Esophagus (tissue), 2 donors: Measurements from ENCODE around the gene VEGFA. TPM values are rescaled to one million over a fixed set of nuclear protein-coding genes. Genes with fewer than 3 reads are reported as not detected.

Experiments used
- H3K27ac ChIP-seq, 2 donors: one replicate each; pipeline ENCODE4 v1.5.1; 2013; ENCODE audit warnings: low read depth in 2 of 2, mild to moderate bottlenecking in 2 of 2, inconsistent platforms in 1 of 2, low read length in 1 of 2, moderate library complexity in 1 of 2
- H3K27me3 ChIP-seq, 2 donors: one replicate each; pipeline ENCODE4 v1.6.1; 2013; ENCODE audit warnings: low read length in 2 of 2, control low read depth in 1 of 2, mild to moderate bottlenecking in 1 of 2; ENCODE audit not compliant: insufficient read depth in 2 of 2, control insufficient read depth in 1 of 2
- H3K36me3 ChIP-seq, 2 donors: one replicate each; pipeline ENCODE4 v1.6.1; 2013; ENCODE audit warnings: low read length in 1 of 2; ENCODE audit not compliant: control insufficient read depth in 2 of 2, insufficient read depth in 2 of 2
- H3K4me1 ChIP-seq, 2 donors: one replicate each; pipeline ENCODE4 v1.6.1; 2013; ENCODE audit warnings: low read length in 1 of 2; ENCODE audit not compliant: control insufficient read depth in 2 of 2, insufficient read depth in 2 of 2
- H3K4me3 ChIP-seq, 2 donors: one replicate each; pipeline ENCODE4 v1.5.1; 2013; ENCODE audit warnings: low read length in 2 of 2, mild to moderate bottlenecking in 2 of 2, low read depth in 1 of 2, moderate library complexity in 1 of 2
- H3K9me3 ChIP-seq, 2 donors: one replicate each; pipeline ENCODE4 v1.6.1; 2013; ENCODE audit warnings: mild to moderate bottlenecking in 2 of 2, low read depth in 1 of 2, low read length in 1 of 2, moderate library complexity in 1 of 2; ENCODE audit not compliant: control insufficient read depth in 2 of 2, insufficient read depth in 1 of 2
- WGBS, 2 donors: extraction: QIAGEN DNeasy Blood & Tissue Kit; methylation state at CpG; one replicate each; pipeline ENCODE4 v1.1.7; 2013; 5-methylcytosine and 5-hydroxymethylcytosine counted together
- polyA plus RNA-seq, 2 donors: library from polyadenylated mRNA; stranded (reverse); fragments of 200-250 nt; gene quantifications; one replicate each; pipeline ENCODE4 v1.2.3, GENCODE V29; 2013
- donor health status: healthy with polysubstance abuse.
- donor health status: Bipolar disorder and iron deficiency.

Gene VEGFA
- polyA plus RNA-seq, 2 donors: 87.8 to 157 TPM

- Histone ChIP-seq H3K9me3 (no peaks in the 10 kb centered on the region), H3K27me3 (no peaks in the 10 kb centered on the region), H3K4me3 (no peak overlapping the region), H3K4me1 (no peaks in the 10 kb centered on the region), H3K27ac (no peak overlapping the region), H3K36me3 (no peaks in the 10 kb centered on the region)
- 78 to 82% methylated on average over 5 of the region's 5 CpGs for WGBS, 2 donors
Observed at GRCh38 chr6:43743682-43744381, 26.2 kb upstream of the VEGFA start.

GRCh38 chr6:43744491-43744890 is 25.5 kb upstream of the VEGFA start:
- Histone ChIP-seq H3K36me3 (no peaks in the 10 kb centered on the region), H3K4me1 (no peaks in the 10 kb centered on the region), H3K27ac (no peak overlapping the region), H3K27me3 (no peaks in the 10 kb centered on the region), H3K9me3 (no peaks in the 10 kb centered on the region), H3K4me3 (no peak overlapping the region)
- 91 to 92% methylated on average over 8 of the region's 8 CpGs for WGBS, 2 donors

GRCh38 chr6:43744931-43745727 is 24.9 kb upstream of the VEGFA start:
- no peaks in the 10 kb centered on the region for H3K36me3 ChIP-seq
- H3K27ac ChIP-seq: no peak overlapping the region
- H3K9me3 ChIP-seq: no peaks in the 10 kb centered on the region
- H3K4me1 ChIP-seq: no peaks in the 10 kb centered on the region
- no peak overlapping the region for H3K4me3 ChIP-seq
- WGBS, 2 donors: 82 to 90% methylated on average over 16 of the region's 16 CpGs
- H3K27me3 ChIP-seq: no peaks in the 10 kb centered on the region

- WGBS, 2 donors: 86 to 93% methylated on average over 2 of the region's 2 CpGs
- Histone ChIP-seq H3K9me3 (no peaks in the 10 kb centered on the region), H3K4me1 (no peaks in the 10 kb centered on the region), H3K36me3 (no peaks in the 10 kb centered on the region), H3K27me3 (no peaks in the 10 kb centered on the region), H3K27ac (no peak overlapping the region), H3K4me3 (no peak overlapping the region)
Observed at GRCh38 chr6:43746071-43746470, 23.9 kb upstream of the VEGFA start.

GRCh38 chr6:43746613-43747102 is 23.4 kb upstream of the VEGFA start:
- Histone ChIP-seq H3K4me1 (no peaks in the 10 kb centered on the region), H3K27me3 (no peaks in the 10 kb centered on the region), H3K4me3 (no peak overlapping the region), H3K36me3 (no peaks in the 10 kb centered on the region), H3K9me3 (no peaks in the 10 kb centered on the region), H3K27ac (no peak overlapping the region)
- WGBS, 2 donors: 59 to 68% methylated on average over 13 of the region's 13 CpGs

GRCh38 chr6:43747784-43748183 is 22.2 kb upstream of the VEGFA start:
- Histone ChIP-seq H3K4me1 (no peaks in the 10 kb centered on the region), H3K4me3 (no peak overlapping the region), H3K9me3 (no peaks in the 10 kb centered on the region), H3K27me3 (no peaks in the 10 kb centered on the region), H3K27ac (no peak overlapping the region), H3K36me3 (no peaks in the 10 kb centered on the region)
- WGBS, 2 donors: 72 to 79% methylated on average over 4 of the region's 4 CpGs

GRCh38 chr6:43748765-43749164 is 21.2 kb upstream of the VEGFA start:
- H3K36me3 ChIP-seq: no peaks in the 10 kb centered on the region
- H3K4me3 ChIP-seq: no peak overlapping the region
- H3K27ac ChIP-seq: no peak overlapping the region
- peaks cover 0 to under 1% of the 10 kb centered on the region in 2 donors for H3K4me1 ChIP-seq
- WGBS, 2 donors: 95 to 97% methylated on average over 2 of the region's 2 CpGs
- H3K9me3 ChIP-seq: no peaks in the 10 kb centered on the region
- no peaks in the 10 kb centered on the region for H3K27me3 ChIP-seq

- Histone ChIP-seq H3K27ac (no peak overlapping the region), H3K4me1 (peaks cover 0 to 2% of the 10 kb centered on the region in 2 donors), H3K27me3 (no peaks in the 10 kb centered on the region), H3K4me3 (no peak overlapping the region), H3K36me3 (no peaks in the 10 kb centered on the region), H3K9me3 (no peaks in the 10 kb centered on the region)
- 56 to 79% methylated on average over 2 of the region's 2 CpGs for WGBS, 2 donors
Observed at GRCh38 chr6:43749461-43749860, 20.6 kb upstream of the VEGFA start.

GRCh38 chr6:43750622-43751021 is 19.4 kb upstream of the VEGFA start:
- Histone ChIP-seq H3K27ac (no peak overlapping the region), H3K4me3 (no peak overlapping the region)
- 78 to 86% methylated on average over 3 of the region's 3 CpGs for WGBS, 2 donors

More at GRCh38 chr6:43750622-43751021, 19.4 kb upstream of the VEGFA start:
- no peaks in the 10 kb centered on the region for H3K27me3 ChIP-seq
- peaks cover 0 to 2% of the 10 kb centered on the region in 2 donors for H3K4me1 ChIP-seq
- no peaks in the 10 kb centered on the region for H3K36me3 ChIP-seq
- H3K9me3 ChIP-seq: no peaks in the 10 kb centered on the region
